Stimulated activated CD8-positive, alpha-beta memory T cell treated with anti-CD3 and anti-CD28 coated beads, Interleukin-4, amount 100 ng/mL, for 24 hours (primary cell): ENCODE measurements around the gene TRPC4AP.
"Not testable (repeated sequence)": the region's sequence is repeated elsewhere in the genome, so short reads cannot be mapped to it uniquely, and the experiment has no call there.

Experiments
- DNase-seq: peaks from one replicate; pipeline ENCODE4 v3.0.0-alpha.2; 2020; ENCODE audit warnings: low read depth

TRPC4AP gene

DNA sequence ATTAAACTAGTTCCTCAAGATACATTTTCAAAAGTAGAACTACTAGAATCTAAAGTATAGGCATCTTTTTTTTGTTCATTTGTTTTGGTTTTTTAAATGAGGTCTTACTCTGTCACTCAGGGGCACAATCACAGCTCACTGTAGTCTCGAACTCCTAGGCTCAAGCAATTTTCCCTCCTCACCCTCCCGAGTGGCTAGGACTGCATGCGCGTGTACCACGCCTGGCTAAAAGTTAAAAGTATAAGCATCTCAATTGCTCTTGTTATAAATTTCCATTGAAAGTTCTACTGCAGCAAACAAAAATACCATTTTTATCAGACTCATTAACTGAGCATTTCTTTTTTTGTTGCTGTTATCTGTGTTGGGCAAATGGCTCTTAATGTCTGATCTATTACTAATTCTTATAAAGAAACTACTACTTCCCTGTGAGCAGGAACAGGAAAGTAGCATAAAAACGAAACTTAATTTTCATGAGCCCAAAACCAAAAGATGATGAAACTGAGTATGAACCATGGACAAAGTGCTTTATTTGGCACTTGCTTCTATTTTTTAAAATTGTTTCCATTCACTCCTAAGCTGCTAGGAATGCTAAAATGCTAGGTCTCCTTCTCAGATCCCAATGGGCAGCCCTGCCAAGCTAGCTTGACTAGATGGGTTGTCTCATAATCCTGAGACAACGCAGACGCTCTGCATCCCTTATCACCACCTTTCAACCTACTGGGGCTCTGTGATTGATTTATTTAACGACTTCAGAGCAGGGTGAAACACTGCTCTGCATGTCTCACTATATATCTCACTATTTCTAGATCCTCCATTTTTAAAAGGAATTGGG is 36.9 kb downstream of the TRPC4AP start:
- no peak for DNase-seq

DNA sequence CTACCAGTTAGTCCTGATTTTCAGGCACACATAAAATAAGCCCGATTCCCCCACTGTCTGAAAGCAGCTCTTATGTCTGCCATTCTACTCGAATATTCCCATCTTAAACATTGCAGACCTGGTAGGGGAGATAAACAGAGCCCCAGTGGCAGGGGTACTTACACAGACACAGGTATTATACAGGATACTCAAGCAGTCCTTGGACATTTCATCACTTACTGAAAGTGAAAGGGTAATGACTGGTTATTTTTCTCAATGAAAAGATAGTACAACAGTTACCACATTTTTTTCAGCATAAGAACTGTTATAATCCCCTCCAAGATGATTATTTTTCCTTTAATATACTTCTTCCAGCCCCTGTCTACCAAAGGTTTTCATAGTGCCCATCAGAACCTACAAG is 37.8 kb downstream of the TRPC4AP start:
- DNase-seq, result no peak

DNA sequence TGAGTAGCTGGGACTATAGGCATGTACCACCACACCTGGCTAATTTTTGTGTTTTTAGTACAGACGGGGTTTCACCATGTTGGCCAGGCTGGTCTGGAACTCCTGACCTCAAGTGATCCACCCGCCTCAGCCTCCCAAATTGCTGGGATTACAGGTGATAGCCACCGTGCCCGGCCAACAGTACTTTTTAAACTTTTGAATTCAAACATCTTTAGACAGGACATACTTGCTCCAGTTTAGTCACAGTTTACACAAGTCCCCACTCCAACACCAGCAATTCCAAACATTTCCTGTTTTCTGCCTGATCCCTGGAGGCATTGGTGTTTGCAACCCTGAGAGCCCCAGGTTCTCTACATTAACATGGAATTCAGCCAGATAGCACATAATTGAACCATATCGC is 40.0 kb downstream of the TRPC4AP start:
- DNase-seq, result not testable (repeated sequence)

DNA sequence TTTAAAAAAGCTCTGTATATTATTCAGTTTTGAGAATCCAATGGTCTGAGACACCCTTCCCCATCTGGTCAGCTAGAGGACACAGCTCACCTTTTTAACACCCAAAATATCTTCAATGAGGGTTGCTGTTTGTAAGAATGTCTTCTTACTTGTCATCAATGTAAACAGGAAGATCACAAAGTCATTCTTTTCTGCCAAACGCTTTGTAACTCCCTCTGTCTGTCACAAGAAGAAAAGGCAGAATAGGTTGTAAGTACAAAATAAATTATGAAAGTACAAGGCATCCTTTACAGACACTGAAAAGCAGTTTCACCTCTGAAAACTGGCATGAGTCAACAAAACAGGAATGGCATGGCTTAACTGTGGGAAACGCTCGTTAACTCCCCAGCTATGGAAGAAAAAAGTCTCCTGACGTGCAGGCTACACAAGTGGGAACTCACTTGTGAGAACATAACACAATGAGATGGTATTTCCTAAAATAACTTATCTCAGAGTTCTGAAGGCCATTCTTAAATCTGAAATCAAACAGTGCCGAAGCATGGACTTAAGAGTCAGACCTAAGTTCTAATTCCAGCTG is 42.7 kb downstream of the TRPC4AP start:
- DNase-seq, result no peak

DNA sequence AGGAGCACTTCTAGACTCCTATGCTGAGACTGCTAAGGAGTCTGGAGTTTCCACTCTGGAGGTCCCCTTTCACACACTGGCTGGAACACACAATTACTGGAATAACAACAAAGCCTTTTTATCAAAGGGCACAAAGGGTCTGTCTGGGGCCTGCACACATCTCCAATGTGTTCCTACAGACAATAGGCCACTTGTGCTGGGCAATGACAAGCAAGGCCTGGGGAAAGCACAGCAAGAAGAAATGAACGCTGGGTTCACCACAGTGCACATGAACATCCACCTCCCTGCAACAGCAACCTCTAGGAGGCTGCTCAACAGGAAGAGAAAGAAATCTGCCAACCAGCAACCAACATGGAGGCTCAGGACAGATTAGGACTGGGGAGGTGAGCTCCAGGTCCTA is 43.9 kb downstream of the TRPC4AP start:
- no peak for DNase-seq

DNA sequence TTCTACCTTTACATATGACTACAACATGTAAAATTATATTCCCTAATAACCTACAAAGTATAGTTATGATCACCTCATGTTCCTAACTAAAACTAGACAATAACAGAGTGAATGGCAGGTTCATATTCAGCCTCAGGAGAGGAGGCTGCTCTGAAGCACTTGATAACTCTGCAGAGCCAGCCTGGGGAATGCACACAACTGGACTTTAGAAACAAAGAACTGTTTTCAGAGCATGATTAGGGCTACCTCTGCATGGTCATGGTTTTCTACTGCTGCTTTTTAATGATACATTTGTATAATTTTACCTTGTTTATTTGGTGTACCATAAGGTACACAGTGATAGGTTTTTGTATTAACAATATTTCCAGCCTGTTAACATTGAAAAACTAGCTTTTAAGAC is 50.3 kb downstream of the TRPC4AP start:
- no peak for DNase-seq

DNA sequence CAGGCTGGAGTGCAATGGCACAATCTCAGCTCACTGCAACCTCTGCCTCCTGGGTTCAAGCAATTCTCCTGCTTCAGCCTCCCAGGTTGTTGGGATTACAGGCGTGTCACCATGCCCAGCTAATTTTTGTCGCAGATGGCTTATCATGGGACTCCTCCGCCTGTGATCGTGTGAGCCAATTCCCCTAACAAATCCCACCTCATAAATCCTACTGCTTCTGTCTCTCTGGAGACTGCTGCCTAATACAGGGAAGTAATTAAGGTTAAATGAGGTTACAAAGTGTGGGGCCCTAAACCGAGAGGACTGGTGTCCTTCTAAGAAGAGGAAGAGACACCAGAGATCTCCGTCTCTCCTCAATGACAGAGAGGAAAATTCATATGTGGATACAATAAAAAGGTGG is 52.0 kb downstream of the TRPC4AP start:
- no peak for DNase-seq

DNA sequence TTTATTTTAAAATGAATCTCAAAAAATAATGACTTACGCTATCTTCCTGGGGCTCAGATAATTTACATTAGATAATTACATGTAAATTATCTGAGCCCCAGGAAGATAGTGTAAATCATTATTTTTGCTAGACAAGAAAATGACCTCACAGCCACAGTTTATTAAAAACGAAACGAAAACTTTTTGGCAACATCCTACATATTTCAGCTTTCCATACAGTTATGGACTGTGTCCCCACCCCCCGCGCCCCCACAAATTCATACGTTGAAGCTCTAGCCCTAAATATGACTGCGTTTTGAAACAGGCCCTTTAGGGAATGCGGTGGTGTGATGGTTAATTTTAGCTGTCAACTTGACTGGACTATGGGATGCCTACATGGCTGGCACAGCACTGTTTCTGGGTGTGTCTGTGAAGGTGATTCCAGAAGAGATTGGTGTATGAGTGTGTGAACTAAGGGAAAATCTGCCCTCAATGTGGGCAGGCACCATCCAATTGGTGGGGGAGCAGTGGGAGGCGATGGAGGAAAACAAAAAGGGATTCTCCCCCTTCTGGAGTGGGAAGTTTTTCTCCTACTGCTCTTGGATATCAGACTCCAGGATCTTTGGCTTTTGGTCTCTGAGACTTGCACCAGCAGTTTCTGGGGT is 52.6 kb downstream of the TRPC4AP start:
- DNase-seq, result no peak

DNA sequence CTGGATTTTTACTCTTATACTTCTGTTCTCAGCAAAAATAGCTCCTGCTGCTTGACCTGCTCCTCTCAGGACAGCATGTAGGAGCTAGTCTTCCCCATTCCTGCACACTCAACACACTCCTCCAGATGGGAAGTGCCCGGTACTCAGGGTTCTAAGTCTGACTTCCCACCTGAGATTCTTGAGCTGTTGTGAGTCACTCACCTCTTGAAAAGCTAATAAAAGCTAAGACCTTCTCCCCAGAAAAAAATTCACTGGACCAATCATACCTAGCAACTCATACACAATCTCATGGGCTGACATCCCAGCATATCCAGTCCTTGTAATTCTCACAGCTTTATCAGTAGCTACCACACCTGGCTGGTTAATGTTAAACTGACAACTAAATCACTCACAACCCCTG is 53.5 kb downstream of the TRPC4AP start:
- no peak for DNase-seq

DNA sequence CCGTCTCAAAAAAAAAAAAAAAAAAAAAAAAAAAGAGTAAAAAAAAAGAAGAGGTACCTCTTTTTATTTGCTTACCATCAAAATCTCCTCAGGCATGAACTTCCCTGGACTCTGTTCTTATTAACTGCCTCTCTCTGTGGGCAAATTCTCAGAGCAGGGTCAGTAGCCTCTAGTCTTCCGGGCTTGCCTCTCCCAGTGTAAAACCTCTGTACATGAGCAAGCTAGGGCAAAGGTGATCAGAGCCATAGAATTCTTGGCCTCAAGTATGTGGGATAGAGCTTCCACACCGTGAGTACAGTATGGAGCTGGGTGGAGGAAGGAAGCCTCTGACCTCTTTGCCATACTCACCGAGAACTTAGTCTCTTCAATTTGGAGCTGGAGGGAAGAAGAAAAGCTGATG is 58.5 kb downstream of the TRPC4AP start:
- DNase-seq, result no peak

DNA sequence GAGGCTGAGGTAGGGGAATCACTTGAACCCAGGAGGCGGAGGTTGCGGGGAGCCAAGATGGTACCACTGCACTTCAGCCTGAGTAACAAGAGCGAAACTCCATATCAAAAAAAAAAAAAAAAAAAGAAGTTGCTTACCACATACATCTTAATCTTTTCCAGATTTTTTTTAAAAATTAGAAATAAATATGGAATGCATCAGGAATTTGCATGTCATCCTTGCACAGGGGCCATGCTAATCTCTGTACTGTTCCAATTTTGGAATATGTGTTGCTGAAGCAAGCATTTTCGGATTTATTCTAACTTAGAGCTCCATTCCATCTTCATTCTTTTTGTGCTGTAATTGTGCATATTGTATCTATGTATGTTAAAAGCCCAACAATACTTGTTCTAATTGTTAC is 62.5 kb downstream of the TRPC4AP start:
- no peak for DNase-seq

DNA sequence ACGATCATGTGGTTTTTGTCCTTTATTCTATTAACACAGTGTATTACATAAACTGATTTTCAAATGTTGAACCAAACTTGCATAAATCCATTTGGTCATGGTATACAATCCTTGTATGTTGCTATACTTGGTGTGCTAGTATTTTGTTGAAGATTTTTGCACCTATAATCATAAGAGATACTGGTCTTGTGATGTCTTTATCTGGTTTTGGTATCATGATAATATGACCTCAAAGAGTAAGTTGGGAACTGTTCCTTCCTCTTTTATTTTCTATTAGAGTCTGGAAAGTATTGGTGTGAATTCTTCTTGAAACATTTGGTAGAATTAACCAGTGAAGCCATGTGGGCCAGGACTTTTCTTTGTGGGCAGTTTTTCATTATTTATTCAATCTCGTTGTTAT is 65.3 kb downstream of the TRPC4AP start:
- no peak for DNase-seq

DNA sequence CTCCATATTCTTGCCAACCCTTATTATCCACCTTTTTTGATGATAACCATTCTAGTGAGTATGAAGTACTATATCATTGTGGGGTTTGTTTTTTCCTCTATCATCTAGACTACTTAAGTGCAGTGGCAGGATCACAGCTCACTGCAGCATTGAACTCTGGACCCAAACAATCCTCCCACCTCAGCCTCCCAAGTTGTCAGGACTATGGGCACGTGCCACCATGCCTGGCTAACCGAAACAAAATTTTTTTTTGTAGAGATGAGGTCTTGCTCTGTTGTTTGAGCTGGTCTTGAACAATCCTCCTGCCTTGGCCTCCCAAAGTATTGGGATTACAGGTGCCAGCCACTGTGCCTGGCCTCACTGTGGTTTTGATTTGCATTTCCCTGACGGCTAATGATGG is 67.5 kb downstream of the TRPC4AP start:
- no peak for DNase-seq

DNA sequence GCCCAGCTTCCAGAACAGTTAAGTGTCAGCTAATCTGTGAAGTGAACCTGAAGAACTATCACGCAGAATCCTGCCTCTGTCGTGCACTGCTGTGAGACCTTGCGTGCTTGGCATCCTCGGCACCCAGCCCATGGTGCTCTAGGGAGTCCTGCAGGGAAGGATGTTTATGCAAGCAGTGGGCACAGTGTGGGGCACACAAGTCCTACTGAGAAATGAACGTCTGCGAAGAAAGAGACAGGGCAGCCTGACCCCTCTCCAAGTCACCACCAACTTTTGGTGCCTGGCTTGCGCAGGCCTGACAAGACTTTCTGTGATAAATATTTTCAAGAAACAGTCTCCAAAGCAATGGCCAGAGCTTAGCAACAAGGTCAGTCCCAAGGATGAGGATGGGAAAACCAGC is 69.0 kb downstream of the TRPC4AP start:
- no peak for DNase-seq

DNA sequence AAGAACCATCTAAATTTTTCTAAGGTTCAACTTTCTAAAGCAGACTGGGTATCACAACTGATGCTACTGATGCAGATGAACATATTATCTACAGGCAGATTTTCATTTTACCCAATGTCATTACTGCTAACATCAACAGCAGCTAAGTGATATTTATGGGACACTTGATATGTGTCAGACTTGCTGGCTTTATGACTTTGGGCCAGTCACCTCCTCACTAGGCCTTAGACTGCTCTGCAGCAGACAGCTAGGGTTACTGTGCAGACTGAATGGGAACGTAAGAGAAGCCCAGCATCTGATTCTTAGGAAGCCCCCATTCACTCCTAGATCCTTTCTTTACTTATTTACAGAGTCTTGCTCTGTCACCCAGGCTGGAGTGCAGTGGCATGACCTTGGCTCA is 70.8 kb downstream of the TRPC4AP start:
- DNase-seq, result no peak

DNA sequence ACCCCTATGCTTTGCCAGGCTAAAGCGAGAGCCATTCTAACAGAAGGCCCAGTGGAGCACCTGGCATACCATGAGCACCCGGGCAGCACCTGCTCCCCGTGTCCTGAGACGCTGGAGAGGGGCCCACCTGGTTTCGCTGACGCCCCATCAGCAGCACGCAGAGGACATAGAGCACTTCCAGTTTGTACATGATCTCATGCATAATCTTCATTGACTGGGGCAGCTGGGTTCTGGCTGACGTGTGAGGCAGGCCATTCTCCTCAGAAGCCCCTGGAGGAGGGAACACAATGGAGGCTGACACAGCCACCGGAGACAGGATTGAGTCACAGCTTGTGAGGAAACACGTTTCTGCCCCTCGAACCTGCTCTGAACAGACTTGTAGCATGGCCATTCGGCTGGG is 71.5 kb downstream of the TRPC4AP start:
- DNase-seq, result no peak

DNA sequence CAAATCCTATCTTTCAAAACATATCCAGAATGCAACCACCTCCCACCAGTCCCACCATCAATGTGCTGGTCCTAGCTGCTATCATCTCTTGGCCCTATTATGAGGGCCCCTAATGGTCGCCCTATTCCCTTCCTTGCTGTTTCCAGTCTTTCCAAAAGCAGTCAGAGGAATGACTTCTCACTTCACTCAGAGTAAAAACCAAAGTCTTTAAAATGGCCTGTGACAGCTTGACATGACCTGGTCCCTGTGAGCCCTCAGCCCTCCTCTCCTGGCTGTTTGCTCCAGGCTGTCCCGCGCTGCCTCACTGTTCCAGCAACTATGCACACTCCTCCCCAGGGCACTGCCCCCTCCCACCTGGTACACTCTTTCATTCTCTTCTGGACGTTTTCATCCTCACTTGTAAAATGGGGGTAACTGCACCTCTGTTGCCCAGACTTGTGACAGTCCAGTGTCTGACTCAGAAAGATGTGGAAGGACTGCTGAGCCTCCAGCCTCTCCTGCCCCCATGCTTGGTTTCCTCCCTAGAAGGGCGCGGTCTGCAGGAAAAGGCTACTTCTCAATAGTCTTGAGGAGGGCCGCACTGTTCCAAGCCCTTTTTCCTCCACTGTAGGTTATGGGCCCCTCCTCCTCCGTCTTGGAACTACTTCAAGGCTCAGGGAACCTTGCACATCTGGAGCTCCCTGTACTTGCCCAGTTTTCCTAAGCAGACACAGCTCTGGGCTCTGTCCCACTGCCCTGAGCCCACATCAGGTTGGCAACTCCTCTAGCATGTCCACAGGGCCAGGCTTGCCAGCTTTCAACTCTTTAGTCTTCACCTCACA is 72.3 kb downstream of the TRPC4AP start:
- no peak for DNase-seq

DNA sequence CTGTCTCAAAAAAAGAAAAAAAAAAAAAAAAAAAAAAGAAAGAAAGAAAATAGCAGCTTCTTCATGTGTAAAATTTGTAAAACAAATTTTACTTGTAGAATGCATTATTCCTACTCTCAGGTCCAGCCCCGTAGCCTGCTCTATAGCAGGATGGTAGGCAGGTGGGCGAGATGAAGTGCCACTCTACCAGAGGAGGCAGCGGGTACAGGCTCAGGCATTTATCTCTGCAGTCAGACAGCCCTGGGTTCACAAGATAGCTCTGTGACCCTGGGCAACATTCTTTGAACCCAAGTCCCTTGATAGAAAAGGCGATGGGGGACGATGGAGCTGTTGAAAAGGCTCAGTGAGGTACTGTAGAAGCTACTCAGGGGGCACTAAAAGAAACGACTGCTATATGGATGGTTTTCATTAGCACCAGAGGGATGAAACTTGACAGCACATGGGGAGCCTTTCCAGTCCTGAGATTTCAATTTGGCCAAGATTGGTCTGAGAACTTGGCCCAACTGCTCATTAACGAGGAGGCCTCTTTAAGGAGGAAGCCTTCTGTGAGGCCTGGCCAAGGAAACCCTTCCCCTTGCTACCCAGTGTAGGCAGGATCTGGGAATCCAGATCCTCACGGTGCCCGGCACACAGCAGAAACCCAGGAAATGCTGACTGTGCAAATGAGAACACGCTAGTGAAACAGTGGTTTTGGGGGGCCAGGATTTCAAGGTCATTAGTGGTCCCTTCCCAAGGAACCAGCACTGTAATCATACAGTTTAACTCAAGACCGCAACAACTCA is 73.8 kb downstream of the TRPC4AP start:
- DNase-seq, result no peak

DNA sequence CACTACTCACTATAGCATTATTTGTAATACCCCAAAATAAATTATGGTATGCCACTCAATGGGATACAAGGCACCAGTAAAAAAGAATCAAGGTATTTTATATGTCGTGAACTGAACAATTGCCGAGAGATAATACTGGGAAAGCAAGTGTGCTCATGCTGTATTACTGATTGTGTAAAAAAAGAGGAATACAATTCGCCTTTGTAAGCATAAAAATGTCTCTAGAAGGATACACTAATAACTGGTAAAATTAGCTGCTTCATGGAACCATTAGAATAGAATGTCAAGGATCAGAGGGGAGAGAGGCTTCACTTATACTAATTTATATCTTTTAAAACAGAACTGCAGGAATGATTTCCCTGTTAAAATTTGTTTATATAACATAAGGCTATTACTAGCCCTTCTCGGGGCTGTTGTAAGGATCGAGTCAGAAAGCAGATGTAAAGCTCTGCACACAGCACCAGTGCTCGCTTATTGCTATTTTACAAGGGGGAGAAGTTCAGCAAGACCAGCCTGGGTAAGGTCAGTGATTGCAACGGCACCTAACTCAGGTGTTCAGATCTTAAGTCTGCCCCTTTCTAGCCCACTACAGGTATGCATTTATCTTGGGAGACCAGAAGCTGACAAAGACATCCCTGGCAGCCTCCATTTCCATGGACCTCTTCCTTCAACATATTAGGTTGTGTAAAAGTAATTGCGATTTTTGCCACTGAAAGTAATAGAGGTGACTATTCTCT is 75.3 kb downstream of the TRPC4AP start:
- no peak for DNase-seq

DNA sequence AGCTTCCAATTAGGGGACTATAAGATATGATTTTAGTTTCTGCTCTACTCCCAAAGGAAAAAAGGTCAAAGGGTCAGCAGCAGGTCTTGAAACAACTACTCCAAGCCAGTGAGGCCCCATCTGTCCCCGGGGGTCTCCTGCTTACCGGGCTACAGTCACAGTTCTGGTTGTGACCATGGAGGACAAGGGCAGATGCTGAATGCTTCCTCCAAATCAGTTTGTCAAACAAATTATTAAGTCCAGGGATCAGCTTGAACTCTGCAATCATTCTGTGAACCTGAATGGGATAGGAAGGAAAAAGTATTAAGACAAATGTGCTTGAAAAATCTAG is 76.8 kb downstream of the TRPC4AP start:
- no peak for DNase-seq

DNA sequence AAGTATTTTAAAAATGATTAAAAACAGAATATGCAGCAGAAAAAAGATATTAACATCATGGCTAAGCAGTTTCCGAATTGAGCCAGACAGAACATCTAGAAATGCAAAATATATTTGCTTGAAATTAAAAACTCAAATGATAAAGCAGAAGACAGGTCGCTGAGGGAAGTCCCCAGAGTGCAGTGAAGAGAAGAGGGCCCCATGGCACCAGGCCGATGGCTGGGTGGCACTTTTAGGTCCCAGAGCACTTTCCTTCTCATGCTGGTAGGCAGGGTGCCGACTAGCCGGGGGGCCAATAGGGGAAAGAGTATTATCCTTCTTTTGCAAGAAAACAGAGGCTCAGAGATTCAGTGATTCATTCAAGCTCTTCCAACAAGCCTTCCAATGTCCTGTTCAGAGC is 78.1 kb downstream of the TRPC4AP start:
- no peak for DNase-seq
